ENCODE results near the gene TWIST2.

TWIST2 gene

GRCh38 chr2:238814815-238815214 lies 33.1 kb upstream of the TWIST2 start:
- no peak overlapping the region for H2AFZ ChIP-seq (ENCODE audit: low read length)
- TF ChIP-seq, protein P1, sequence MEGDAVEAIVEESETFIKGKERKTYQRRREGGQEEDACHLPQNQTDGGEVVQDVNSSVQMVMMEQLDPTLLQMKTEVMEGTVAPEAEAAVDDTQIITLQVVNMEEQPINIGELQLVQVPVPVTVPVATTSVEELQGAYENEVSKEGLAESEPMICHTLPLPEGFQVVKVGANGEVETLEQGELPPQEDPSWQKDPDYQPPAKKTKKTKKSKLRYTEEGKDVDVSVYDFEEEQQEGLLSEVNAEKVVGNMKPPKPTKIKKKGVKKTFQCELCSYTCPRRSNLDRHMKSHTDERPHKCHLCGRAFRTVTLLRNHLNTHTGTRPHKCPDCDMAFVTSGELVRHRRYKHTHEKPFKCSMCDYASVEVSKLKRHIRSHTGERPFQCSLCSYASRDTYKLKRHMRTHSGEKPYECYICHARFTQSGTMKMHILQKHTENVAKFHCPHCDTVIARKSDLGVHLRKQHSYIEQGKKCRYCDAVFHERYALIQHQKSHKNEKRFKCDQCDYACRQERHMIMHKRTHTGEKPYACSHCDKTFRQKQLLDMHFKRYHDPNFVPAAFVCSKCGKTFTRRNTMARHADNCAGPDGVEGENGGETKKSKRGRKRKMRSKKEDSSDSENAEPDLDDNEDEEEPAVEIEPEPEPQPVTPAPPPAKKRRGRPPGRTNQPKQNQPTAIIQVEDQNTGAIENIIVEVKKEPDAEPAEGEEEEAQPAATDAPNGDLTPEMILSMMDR (IDR thresholded peaks at IDR 0.05; ENCODE audit: low read length), result no peak
- no peak for TF ChIP-seq EZH2 (IDR thresholded peaks at IDR 0.05; ENCODE audit: borderline replicate concordance, low read length)
- no peaks in the 10 kb centered on the region for H4K20me1 ChIP-seq (ENCODE audit: insufficient read depth, low read length)
- H3K9me2 ChIP-seq (ENCODE audit: low read depth, low read length), result no peaks in the 10 kb centered on the region
- no peak overlapping the region for H3K4me2 ChIP-seq (ENCODE audit: low read length)
- H3K27me3 ChIP-seq (ENCODE audit: insufficient read depth, low read length), result peaks cover 7% of the 10 kb centered on the region; the same call in 1 of the 2 replicates
- no peak overlapping the region for H3K27ac ChIP-seq (ENCODE audit: low read depth, low read length, poor library complexity, severe bottlenecking)
- H3F3A ChIP-seq (ENCODE audit: insufficient read depth, low read length), result no peaks in the 10 kb centered on the region
- H3K36me3 ChIP-seq (ENCODE audit: insufficient read depth, low read length), result no peaks in the 10 kb centered on the region
- H3K4me3 ChIP-seq (ENCODE audit: low read depth, low read length, poor library complexity, severe bottlenecking), result no peak overlapping the region
- no peaks in the 10 kb centered on the region for H3K79me2 ChIP-seq (ENCODE audit: insufficient read depth, low read length)
- no peak overlapping the region for H3K9ac ChIP-seq (ENCODE audit: low read length)
- no peaks in the 10 kb centered on the region for H3K4me1 ChIP-seq (ENCODE audit: insufficient read depth, low read length, severe bottlenecking)
- H3K9me3 ChIP-seq (ENCODE audit: low read length), result no peaks in the 10 kb centered on the region

DNA sequence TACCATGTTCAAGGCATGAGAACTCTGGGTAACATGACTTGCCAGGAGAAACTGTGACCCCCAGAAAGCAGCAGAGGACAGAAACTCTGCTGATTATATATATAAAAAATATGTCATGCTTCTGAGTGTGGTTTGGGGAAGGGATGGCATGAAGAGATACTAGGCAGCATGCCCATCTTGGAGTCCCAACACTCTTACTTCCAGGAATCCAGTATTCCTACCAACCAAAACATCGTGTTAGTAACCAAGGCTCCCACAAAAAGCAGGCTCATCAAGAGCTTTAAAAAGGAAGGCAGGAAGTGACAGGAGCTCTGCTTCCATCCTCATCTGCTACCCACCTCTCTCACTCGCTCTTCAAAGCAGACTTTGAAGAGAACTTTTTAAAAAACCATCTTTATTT lies 31.6 kb upstream of the TWIST2 start:
- Histone ChIP-seq H3K36me3 (ENCODE audit: insufficient read depth, low read length) (no peaks in the 10 kb centered on the region), H3K4me2 (ENCODE audit: low read length) (no peak overlapping the region), H4K20me1 (ENCODE audit: insufficient read depth, low read length) (no peaks in the 10 kb centered on the region), H3K9me2 (ENCODE audit: low read depth, low read length) (no peaks in the 10 kb centered on the region), H3K4me3 (ENCODE audit: low read depth, low read length, poor library complexity, severe bottlenecking) (no peak overlapping the region), H3K79me2 (ENCODE audit: insufficient read depth, low read length) (no peaks in the 10 kb centered on the region), H2AFZ (ENCODE audit: low read length) (no peak overlapping the region), H3K9ac (ENCODE audit: low read length) (no peak overlapping the region), H3K4me1 (ENCODE audit: insufficient read depth, low read length, severe bottlenecking) (no peaks in the 10 kb centered on the region), H3K27ac (ENCODE audit: low read depth, low read length, poor library complexity, severe bottlenecking) (no peak overlapping the region), H3K9me3 (ENCODE audit: low read length) (no peaks in the 10 kb centered on the region), H3K27me3 (ENCODE audit: insufficient read depth, low read length) (peaks cover 7% of the 10 kb centered on the region; the same call in 1 of the 2 replicates), H3F3A (ENCODE audit: insufficient read depth, low read length) (no peaks in the 10 kb centered on the region)
- TF ChIP-seq, protein P1 (IDR thresholded peaks at IDR 0.05; ENCODE audit: low read length), result no peak
- TF ChIP-seq EZH2 (IDR thresholded peaks at IDR 0.05; ENCODE audit: borderline replicate concordance, low read length), result no peak

DNA sequence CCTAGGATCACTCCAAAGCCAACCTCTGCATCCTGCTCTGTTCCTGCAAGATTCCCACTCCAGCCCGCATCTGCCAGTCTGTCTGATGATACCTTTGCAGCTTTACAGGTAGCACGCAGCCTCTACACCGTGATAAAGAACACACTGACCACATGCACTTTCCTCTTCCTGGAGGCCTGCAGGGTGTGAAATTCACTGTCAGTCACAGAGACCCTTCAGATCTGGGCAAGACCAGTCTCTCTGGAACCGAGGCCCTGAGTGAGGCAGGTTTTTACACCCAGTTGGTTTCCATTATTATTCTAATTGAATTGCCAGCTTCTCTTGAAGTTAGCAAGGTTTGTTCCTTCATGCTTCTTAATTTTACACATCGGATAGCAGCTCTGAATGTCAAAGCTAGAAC lies 30.5 kb upstream of the TWIST2 start:
- Histone ChIP-seq H2AFZ (ENCODE audit: low read length) (no peak overlapping the region), H3K9ac (ENCODE audit: low read length) (no peak overlapping the region), H3K36me3 (ENCODE audit: insufficient read depth, low read length) (no peaks in the 10 kb centered on the region), H3K9me3 (ENCODE audit: low read length) (no peaks in the 10 kb centered on the region), H3F3A (ENCODE audit: insufficient read depth, low read length) (no peaks in the 10 kb centered on the region), H3K79me2 (ENCODE audit: insufficient read depth, low read length) (no peaks in the 10 kb centered on the region), H3K4me2 (ENCODE audit: low read length) (no peak overlapping the region), H3K27me3 (ENCODE audit: insufficient read depth, low read length) (peaks cover 7% of the 10 kb centered on the region; the same call in 1 of the 2 replicates), H3K4me3 (ENCODE audit: low read depth, low read length, poor library complexity, severe bottlenecking) (no peak overlapping the region), H3K9me2 (ENCODE audit: low read depth, low read length) (no peaks in the 10 kb centered on the region), H3K4me1 (ENCODE audit: insufficient read depth, low read length, severe bottlenecking) (no peaks in the 10 kb centered on the region), H3K27ac (ENCODE audit: low read depth, low read length, poor library complexity, severe bottlenecking) (no peak overlapping the region), H4K20me1 (ENCODE audit: insufficient read depth, low read length) (no peaks in the 10 kb centered on the region)
- TF ChIP-seq, protein P1 (IDR thresholded peaks at IDR 0.05; ENCODE audit: low read length), result no peak
- no peak for TF ChIP-seq EZH2 (IDR thresholded peaks at IDR 0.05; ENCODE audit: borderline replicate concordance, low read length)

Data from OCI-LY1 (cell line).